HG03469 (cell line): ENCODE data around the gene FILIP1.

Experiments used
- ATAC-seq: cut with Tn5 transposase; IDR thresholded peaks from one replicate; pipeline ENCODE4 v1.9.1; 2021; ENCODE audit warnings: mild to moderate bottlenecking, moderate library complexity, moderate number of reproducible peaks; ENCODE audit not compliant: unreplicated experiment

The FILIP1 gene

DNA sequence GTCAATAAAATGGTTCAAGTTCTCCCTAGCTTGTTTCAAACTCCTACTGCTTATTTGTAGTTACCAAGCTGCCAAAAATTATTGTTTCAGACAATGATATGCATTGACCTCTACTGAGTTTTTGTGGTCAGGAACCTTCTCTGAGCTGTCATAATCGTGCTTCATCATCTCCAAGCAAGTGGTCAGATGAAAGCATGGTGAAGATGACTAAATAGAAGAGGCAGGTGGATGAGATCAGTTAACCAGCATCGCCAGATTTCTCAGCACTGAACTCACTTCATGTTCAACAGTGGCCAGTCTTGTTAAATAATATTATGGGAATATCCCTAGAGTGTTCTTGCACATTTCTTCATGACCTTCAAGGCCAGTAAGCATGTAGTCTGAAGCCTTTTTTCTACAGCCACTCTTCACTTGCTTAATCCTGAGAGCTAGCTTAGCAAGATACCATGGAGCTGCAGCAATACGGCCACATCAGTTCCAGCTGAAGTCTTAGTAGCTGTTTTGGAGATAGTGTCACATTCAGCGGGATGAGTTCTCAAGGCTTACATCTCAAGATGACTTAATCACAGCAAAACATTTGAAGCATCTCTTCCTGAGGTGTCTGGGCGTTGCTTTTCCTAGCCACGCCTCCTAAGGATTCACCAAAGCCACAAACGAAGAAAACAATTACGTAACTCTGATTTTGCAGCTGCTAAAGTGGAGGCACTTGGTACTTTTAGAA is 107.4 kb downstream of the FILIP1 start:
- no peak for ATAC-seq

DNA sequence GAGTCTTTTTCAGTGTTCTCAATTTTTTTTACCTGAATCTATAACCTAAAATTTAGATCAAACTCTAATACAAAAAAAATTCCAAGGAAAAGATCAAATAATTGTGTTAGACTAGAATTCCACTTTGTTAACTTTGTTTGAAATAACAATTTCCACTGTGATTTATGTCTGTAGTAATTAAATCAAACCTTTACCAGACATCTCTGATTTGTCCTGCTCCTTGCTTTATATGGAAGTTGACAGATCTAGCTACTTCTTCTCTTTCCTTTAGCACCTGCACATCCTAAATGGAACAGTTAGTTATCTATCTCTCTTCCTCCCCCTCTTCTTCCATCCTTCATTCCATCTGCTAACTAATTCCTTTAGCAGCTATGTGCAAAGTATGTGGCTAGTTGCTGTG is 109.5 kb downstream of the FILIP1 start:
- ATAC-seq = no peak

DNA sequence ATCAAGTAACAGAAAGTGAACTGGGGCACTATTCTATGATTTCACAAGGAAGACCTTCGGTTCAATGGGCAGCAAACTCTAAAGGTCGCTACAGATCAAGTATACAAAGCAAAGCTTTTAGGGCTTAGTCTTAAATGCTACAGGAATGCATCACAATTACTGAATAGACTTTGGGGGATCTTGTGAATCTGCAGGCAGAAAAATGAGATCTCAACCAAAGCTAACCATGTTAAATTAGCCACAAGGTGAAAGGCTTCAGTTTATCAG is 111.0 kb downstream of the FILIP1 start:
- ATAC-seq = no peak

DNA sequence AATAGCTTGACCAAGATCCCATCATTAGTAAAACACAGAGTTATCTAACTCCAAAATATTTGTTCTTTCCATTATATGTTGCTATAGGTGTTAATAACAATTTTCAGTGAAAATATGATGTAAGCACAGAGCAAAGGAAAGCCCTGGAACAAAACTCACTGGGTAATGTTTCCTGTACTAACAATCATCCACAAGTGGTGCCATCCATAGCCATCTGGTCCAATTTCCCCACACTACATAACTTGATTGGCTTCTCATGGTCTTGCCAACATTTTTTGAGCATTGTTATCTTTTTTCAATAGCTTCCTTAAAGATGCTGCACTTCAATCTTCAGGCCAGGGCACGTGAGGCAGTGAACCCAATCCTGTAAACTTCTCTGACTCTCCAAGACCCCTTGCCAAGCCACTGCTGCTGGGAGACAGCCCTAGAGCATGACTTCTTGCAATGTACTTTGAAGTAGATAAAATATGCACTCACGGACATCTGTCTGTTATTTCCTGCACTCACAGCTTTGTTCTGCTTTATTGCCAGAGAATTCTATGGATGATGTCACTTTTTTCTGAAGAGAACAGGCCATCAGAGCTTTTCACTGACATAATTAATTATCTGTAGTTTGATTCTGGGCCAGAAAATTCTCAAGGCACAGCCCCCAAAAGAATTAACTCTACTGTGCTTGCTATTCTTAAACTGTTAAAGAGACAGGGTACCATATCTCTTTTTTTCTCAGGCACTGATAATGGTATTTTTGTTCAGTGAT is 111.5 kb downstream of the FILIP1 start:
- ATAC-seq = no peak

DNA sequence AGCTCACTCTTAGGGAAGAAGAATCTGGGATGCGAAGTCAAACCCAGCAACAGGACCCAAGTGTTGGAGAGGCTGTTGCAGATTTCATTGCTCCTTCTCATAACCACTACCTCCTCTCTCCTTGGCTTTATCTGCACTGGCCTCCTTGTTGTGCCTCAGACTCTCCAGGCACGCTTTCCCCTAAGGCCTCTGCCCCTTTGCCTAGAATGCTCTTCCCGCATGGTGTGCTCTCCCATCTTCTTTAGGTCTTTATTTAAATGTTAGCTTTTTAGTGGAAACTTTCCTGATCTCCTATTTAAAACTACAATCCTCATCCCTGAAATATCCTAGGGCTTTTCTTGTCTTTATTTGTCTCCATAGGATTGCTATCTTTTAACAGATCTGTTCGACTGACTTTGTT is 114.1 kb downstream of the FILIP1 start:
- no peak for ATAC-seq

DNA sequence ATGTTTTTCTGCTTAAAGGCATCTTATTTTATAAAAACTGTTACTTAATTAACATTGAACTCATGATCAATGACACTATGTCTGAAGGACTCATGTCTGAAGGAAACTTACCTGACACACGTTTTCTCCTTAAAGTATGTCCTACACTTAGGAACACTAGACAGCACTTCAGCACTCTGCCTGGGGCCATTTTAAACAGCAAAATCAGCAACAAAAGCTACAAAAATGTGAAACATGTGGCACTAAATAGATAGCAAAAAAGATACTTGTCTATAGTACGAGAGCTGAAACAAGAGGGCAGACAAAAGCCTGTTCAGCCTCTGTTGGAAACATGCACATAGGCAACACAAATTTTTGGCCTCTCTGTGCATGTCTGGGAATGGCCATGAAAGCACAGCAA is 115.5 kb downstream of the FILIP1 start:
- no peak for ATAC-seq

DNA sequence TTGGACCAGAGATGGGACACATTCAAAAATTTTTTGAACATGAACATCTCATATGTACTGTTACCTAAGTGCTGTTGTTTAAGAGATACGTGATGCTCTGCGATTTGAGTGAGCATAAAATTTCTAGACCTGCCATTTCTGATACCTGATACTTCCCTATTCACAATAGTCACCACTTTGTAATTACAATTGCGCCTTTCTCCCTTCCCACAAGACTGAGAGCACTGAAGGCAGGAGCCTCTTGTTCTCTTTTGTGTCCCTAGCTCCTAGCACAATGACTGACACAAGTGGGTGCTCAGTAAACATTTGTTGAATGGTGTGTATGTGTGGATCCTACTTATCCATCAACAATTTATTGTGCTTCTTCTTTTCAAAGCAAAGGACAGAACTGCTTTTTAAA is 116.2 kb downstream of the FILIP1 start:
- ATAC-seq = no peak

DNA sequence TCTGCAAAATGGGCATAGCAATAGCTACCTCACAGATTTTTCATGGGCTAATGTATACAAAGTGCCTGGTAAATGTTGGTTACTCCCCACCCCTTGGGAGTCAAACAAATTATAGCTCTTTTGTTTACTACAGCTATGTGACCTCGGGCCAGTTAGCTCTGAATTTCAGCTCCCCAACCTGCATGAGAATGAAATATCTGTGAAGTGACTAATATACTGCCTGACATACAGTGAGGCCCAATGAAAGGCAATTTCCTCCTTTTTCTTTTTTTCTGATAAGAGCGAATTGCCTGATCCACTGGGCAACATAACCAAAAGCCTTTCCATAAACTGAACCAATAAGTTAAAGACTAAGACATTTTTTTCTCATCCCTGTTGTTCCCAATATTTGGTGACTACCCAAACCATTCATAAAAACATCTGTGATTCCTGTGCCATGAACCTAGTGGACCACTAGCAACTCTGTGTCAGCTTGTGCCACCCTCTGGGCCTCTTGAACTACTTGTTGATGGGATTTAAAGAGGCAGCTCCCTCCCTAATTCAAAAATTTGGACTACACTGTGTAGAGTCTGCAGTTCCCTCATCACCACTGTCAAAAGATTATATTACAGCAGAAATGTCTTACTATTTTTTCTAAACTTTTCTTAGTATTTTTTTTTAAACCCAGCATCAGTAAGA is 117.1 kb downstream of the FILIP1 start:
- no peak for ATAC-seq

DNA sequence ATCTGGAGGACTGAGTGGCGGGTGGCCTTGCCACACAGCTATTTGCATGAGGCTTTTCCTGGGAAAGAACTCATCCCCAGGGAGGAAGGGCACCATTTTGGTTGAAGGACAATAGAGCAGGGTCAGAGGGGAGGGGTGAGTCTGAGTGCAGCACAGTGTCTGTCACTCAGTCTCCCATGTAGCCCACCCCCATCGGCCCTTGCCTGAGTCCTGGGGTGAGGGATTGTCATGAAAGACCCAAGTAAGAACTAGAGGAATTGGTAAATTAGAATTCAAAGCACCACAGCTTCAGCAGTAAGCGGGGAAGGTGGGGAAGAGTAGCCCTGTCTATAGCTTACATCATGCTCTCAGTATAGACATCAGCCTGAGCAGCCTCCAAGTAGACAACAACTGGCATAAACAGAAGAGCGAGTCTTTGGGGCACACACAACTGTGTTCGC is 118.6 kb downstream of the FILIP1 start:
- no peak for ATAC-seq

DNA sequence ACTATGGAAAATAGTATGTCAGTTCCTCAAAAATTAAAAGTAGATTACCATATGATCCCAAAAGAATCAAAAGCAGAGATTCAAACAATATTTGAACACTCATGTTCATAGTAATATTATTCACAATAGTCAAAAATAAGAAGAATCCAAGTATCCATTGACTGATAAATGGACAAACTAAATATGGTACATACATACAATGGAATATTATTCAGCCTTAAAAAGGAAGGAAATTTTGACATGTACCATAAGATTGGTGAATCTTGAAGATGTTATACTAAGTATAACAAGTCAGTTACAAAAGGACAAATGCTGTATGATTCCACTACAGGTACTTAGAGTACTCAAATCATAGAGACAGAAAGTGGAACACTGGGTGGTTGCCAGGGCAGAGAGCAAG is 120.7 kb downstream of the FILIP1 start:
- no peak for ATAC-seq

DNA sequence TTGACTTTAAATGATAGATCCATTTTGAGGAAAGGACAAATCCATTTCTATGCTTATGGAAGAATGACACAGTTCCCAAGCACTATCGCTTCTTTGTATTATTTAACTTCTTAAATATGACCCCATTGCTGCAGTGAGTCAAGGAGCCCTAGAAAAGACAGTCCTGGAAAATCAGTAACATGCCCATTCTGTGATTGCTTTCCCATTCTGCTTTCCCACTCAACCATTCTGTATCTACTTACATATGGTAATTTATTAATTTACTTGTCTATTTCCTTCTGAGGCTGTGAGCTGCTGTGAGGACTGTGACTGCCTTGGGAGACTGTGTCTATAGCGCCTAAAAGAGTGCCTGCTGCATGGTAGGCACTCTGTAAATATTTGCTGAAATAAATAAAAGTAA is 123.6 kb downstream of the FILIP1 start:
- no peak for ATAC-seq

DNA sequence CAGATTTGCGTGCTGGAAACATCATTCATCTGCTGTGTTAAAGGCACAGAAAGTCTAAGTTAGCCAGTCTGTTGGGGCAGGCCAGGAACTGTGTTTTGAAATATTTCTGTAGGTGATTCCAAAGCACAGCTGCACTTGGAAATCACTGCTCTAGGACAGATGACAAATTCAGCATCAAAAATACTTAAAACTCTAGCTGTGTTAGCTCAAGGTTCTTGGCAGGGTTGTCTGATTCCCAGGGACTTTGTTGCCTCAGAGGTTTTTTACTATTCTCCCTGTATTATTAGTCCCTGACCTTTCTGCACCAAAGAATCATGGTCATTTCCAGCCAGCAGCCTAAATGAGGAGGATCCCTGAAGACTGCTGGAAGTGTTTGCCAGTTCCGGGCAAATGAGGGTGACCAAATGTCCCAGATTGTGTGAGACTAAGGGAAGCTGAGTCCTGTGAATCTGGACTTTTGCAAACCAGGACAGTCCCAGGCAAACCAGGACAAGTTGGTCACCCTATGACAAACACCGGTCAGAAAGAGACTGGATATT is 124.7 kb downstream of the FILIP1 start:
- ATAC-seq = no peak

DNA sequence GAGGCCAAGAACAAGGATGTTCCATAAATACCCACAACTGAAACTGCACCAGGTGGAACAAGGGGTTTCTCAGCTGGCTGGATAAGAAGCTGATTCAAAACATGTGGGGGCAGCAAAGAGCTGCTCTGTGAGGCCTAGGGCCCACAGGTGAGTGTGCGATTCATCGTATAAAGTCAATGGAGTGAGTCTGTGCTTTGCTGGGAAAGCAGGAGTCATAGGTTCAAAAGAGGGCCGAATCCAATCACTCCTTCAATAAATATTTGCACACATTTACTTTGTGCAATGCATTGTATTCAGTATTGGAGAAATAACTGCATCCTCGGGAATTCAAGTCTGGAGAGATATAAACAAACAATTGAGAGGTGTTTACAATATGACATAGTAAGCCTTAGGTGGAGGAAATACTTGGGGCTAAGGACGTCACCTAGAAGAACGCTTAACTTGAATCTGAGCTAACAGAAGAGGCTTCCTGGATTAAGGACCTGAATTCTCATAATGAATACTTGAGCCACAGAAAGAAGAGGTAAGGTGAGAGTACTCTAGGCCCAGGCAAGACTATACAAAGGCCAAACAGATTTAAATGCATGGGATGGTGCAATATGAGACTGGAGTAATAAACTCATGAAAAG is 125.3 kb downstream of the FILIP1 start:
- ATAC-seq = no peak

DNA sequence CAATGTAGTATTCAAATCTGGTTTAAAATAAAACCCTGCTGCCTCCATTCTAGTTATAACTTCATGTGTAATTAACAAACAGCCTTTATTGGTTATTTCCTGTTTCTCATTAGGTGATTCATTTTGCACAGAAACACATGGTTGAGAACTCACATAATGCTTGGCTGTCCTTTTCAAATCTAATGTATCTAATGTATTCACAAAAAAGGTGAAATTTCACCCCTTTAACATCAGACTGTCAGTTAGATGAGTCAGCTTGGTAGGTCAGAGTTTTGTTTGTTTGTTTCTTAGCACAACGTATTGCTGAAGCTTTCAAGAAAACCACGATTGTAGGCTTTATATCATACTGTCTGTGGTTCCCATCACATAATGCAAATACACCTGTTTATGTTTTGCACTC is 130.3 kb downstream of the FILIP1 start:
- no peak for ATAC-seq

DNA sequence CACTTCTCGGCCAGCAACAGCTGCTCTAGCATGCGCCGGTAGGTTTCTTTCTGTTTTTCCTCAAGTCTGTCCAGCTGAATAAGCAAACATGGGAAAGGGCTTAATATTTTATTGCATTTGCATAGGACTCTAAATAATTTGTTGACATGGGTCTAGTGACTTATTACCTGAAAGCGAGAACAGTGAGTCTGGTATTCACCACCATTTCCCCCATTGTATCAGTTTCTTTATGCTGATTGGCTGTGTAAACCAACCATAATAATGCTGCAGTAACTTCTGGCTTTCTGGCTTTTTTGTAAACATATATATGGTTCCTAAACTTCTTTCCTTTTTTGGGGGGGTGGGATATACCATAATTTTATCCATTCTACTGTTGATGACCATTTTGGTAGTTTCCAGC is 140.0 kb downstream of the FILIP1 start:
- no peak for ATAC-seq

DNA sequence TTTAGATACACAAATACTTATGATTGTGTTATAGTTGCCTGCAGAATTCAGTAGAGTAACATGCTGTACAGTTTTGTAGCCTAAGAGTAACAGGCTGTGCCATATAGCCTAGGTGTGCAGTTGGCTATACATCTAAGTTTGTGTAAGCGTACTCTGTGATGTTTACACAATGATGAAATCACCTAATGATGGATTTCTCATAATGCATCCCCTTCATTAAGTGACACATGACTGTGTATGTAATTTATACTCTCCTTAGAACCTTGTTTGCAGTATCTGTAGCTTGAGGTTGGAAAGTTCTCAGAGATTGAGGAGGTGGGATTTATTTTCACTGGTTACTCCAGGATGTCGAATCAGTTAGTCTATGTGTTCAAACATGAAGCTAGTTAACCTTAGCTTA is 142.0 kb downstream of the FILIP1 start:
- ATAC-seq = no peak

DNA sequence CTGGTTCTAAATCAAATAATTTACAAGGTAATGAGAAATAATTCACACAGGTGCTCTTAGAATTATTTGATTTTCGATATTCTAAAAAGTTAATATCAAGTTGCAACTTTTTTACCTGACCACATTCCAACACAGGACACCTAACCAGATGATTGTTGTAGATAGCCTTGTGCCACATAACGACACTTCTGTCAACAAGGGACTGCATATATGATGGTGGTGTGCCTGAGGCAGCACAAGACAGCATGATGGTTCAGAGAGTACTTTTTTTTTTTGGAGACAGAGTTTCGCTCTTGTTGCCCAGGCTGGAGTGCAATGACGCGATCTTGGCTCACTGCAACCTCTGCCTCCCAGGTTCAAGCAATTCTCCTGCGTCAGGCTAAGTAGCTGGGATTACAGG is 142.8 kb downstream of the FILIP1 start:
- ATAC-seq = no peak

DNA sequence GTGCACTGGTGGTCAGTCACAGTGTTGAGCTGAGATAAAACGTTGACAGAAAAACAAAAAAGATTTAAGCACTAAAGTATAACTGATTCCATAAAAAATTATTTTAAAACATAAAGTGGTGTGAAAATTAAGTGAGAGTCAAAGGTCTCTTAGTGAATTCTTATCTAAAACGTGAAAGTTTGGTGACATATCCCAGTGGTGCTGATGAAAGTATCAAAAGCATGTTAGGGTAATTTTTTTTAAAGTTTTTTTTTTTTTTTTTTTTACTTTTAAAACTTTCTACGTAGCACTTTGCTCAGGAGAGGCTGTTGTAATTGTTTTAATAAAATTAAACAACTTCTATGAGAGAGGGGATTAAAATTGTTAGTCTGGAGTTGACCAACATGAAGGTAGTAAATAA is 143.4 kb downstream of the FILIP1 start:
- ATAC-seq = no peak

DNA sequence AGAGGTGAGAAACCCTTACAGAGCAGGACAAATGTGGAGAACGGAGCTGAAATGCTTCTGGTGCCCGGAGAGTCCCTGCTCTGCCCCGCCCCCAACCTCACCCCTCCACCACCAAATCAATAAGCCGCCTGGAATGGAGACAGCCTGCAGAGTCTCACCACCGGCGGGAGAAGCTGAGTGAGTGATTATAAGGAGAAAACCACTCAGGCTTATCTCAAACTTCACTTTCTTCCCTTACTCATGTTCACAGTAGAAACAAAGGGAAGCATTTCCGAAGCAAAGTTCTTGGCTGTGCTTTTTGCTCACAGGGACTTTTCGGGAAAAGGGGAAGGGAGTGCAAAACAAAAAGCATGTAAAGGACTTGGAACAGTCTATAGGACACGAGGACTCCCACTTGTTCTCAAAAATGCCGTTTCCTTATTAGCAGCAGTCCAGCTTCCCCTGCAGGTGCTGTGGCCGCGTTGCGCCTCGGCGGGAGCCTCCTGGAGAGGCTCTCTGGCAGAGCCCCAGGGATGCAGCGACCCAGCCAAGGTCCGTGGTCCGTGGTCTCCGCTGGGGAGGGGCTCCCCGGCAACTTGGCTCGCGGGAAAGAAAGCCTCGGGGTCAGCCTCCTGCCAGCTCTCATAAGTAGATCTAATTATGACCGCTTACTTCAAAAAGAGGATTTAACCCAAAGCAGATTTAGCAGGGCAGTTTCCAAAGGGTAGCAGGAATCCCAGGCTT is 144.2 kb downstream of the FILIP1 start:
- no peak for ATAC-seq

DNA sequence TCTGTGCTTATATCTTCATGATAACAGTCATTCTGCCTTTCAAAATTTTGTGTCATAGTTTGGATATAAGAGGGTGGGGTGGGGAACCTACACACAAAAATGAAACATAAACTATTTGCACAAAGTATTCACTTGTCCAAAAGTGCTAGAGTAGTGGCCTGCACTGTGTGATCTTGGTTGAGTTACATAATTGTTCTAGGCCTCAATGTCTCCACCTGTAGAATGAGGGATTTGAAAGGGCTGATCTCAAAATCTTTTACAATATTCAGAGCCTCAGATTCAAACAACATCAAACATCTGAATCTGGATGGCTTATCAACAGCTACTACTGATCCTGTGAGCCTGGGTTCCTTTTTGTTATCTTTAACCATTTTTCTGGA is 144.7 kb downstream of the FILIP1 start:
- no peak for ATAC-seq
